Activated CD8-positive, alpha-beta memory T cell treated with anti-CD3 and anti-CD28 coated beads, Interleukin-2, amount 10 ng/mL, durations not matched to agents 7 days and 5 days (primary cell): ENCODE data around the gene SLC25A26. TPM values are rescaled to one million over a fixed set of nuclear protein-coding genes. Genes with fewer than 3 reads are reported as not detected.
"Not testable (repeated sequence)": the region's sequence is repeated elsewhere in the genome, so short reads cannot be mapped to it uniquely, and the experiment has no call there.

Experiments used
- ATAC-seq: fragments of 150-1000 bp; cut with Tn5 transposase; one replicate; pipeline ENCODE4 v1.10.0; 2021; ENCODE audit warnings: moderate library complexity
- CTCF ChIA-PET: fragments of 350-600 bp; sonication (Branson Sonifier 250); formaldehyde crosslinking; loops from one replicate; lab custom pipeline; 2021; ENCODE audit warnings: antibody characterized with exemption; lab: Charles Lee
- DNase-seq: peaks from one replicate; pipeline ENCODE4 v3.0.0-alpha.2; 2020
- H3K27ac Mint-ChIP-seq: one replicate; pipeline ENCODE4 v1.8.0; 2021; ENCODE audit warnings: mild to moderate bottlenecking, mixed read lengths
- H3K27me3 Mint-ChIP-seq: one replicate; pipeline ENCODE4 v1.8.0; 2021; ENCODE audit warnings: mixed read lengths
- H3K36me3 Mint-ChIP-seq: one replicate; pipeline ENCODE4 v1.8.0; 2021; ENCODE audit warnings: mild to moderate bottlenecking, mixed read lengths
- H3K4me1 Mint-ChIP-seq: one replicate; pipeline ENCODE4 v1.8.0; 2021; ENCODE audit warnings: mixed read lengths
- H3K4me3 Mint-ChIP-seq: one replicate; pipeline ENCODE4 v1.8.0; 2021; ENCODE audit warnings: mild to moderate bottlenecking, moderate library complexity, mixed read lengths
- H3K9me3 Mint-ChIP-seq: one replicate; pipeline ENCODE4 v1.8.0; 2022; ENCODE audit warnings: low read depth, mixed read lengths
- total RNA-seq, 2 experiments: library from RNA; stranded (reverse); gene quantifications; one replicate each; pipeline ENCODE4 v1.2.3, GENCODE V29; 2021

SLC25A26 gene
- total RNA-seq, 2 experiments from 2014 or later = 14.5 to 15.6 TPM

- Mint-ChIP-seq H3K4me1 (peaks cover 21% of the 10 kb centered on the region), H3K4me3 (no peak overlapping the region), H3K36me3 (peaks cover 11% of the 10 kb centered on the region), H3K9me3 (no peaks in the 10 kb centered on the region), H3K27me3 (no peaks in the 10 kb centered on the region), H3K27ac (no peak overlapping the region)
- DNase-seq = no peak
- ATAC-seq = no peak
- CTCF ChIA-PET = interaction anchor here (0.5 to 1.5 kb wide), 6 partner anchors 15 to 412 kb away, joined by 3 to 6 read pairs (median 3); no protein-coding TSS in a partner anchor
Measured at GRCh38 chr3:66409771-66410754, 189.3 kb downstream of the SLC25A26 start.

GRCh38 chr3:66410976-66411375 lies 190.2 kb downstream of the SLC25A26 start:
- ATAC-seq = no peak
- Mint-ChIP-seq H3K4me3 (no peak overlapping the region), H3K36me3 (peaks cover 11% of the 10 kb centered on the region), H3K4me1 (peaks cover 21% of the 10 kb centered on the region), H3K9me3 (no peaks in the 10 kb centered on the region), H3K27ac (no peak overlapping the region), H3K27me3 (no peaks in the 10 kb centered on the region)
- CTCF ChIA-PET = interaction anchor here (1.2 kb wide), 2 partner anchors 80 to 412 kb away, joined by 3 to 5 read pairs; no protein-coding TSS in a partner anchor
- no peak for DNase-seq

GRCh38 chr3:66411474-66411873 lies 190.7 kb downstream of the SLC25A26 start:
- peaks cover 11% of the 10 kb centered on the region for H3K36me3 Mint-ChIP-seq

DNA sequence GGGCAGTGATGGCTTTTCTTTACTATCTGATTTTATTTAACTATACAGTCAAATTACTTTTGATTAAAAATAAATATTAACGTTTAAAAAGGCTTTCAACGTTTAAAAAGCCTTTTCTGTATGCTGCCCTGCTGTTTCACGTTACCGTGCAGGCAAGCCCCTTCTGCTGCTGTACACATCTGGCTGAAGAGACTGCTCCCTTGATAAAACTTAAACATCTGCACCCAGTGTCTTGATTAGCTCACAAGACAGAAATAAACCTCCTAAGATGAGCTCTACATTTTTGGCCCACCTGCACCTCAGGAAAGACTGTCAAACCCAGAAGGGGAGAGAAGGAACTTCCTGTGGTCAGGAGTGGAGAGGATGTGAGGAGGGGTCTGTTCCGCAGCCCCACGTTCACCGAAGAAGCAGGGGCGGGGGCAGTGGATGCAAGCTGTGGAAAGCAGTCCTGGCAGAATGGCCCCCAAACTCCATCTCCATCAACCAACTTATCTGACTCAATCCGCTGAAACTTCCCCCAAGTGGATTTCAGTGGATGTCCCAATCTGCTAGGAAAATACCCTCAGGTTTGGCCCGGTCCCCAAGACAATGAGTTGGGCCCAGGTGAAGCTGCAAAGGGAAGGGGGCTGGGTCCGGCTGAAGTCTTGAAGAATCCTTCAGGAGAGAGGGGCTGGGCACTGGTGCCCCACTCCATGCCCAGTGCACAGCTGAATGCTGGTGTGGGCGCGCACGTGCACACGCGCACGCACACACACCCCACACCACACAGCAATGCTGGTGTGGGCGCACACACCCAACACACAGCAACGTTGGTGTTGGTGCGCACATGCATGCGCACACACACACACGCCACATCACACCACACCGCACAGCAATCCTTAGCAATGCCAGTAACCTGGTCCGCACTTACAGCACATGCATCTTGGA lies 191.4 kb downstream of the SLC25A26 start:
- CTCF ChIA-PET = no interaction called here
- no peak for DNase-seq
- Mint-ChIP-seq H3K27me3 (no peaks in the 10 kb centered on the region), H3K9me3 (no peaks in the 10 kb centered on the region), H3K27ac (no peak overlapping the region), H3K36me3 (peaks cover 11% of the 10 kb centered on the region), H3K4me1 (peaks cover 21% of the 10 kb centered on the region), H3K4me3 (no peak overlapping the region)
- no peak for ATAC-seq

More at GRCh38 chr3:66411474-66411873, 190.7 kb downstream of the SLC25A26 start:
- no peak for ATAC-seq
- peaks cover 21% of the 10 kb centered on the region for H3K4me1 Mint-ChIP-seq
- no peak for DNase-seq
- H3K27me3 Mint-ChIP-seq = no peaks in the 10 kb centered on the region
- no peak overlapping the region for H3K27ac Mint-ChIP-seq
- CTCF ChIA-PET = interaction anchor here (1.2 kb wide), 1 partner anchor 411 kb away, joined by 5 read pairs; no protein-coding TSS in a partner anchor
- H3K4me3 Mint-ChIP-seq = no peak overlapping the region
- no peaks in the 10 kb centered on the region for H3K9me3 Mint-ChIP-seq

DNA sequence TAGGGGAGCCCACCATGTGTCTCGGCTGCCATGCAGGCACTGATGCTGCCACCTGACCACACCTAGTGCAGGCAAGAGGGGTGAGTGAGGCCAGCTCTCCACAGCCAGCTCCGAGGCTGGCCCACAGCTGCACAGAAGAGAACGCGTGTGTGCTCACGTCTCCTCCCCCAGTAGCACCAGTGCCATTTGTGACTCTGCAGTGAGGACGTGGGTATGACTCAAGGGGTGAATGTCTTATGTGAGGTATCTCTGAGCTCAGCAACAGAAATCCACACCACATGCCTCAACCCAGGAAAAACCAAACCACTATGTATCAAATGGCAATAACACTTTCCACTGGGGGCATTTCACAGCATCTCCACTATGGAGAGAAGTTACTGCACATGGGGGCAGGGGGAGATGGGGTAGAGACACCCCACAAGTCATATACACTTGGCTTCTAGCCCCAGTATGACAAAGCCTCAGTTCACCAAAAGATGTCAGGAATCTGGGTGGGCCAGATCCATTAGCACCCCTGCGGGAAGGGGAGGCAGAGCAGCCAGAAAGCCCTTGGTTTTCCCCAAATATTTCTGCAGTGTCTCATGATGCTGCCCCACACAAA lies 192.4 kb downstream of the SLC25A26 start:
- Mint-ChIP-seq H3K36me3 (peaks cover 11% of the 10 kb centered on the region), H3K4me1 (peaks cover 16% of the 10 kb centered on the region), H3K9me3 (no peaks in the 10 kb centered on the region), H3K4me3 (no peak overlapping the region), H3K27me3 (no peaks in the 10 kb centered on the region), H3K27ac (no peak overlapping the region)
- DNase-seq (no peak), ATAC-seq (no peak)
- CTCF ChIA-PET = interaction anchor here (1.0 kb wide), 1 partner anchor 40 kb away, joined by 3 read pairs; no protein-coding TSS in a partner anchor

DNA sequence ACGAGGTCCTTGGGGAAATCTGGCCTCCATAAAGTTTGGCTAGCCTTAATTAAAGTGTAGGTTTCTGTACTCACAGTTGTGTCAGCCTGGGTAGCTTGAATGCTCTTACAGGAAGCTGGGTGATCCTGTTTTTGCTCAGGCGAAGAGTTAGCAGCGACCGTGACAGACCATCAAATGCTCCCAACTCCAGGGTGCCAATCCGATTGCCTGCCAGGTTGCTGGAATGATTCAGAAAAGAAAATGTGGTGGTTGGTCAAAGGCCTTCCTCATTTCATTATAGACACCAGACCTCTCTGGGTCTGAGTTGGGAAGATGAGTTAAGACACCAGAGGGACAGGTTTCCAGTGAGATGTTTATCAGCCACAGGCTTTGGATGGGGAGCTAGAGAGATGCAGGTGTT lies 194.0 kb downstream of the SLC25A26 start:
- no peak overlapping the region for H3K27ac Mint-ChIP-seq
- peaks cover 17% of the 10 kb centered on the region for H3K4me1 Mint-ChIP-seq
- no peaks in the 10 kb centered on the region for H3K9me3 Mint-ChIP-seq
- no peak for ATAC-seq
- peaks cover 17% of the 10 kb centered on the region for H3K36me3 Mint-ChIP-seq
- DNase-seq = no peak
- H3K27me3 Mint-ChIP-seq = no peaks in the 10 kb centered on the region
- H3K4me3 Mint-ChIP-seq = no peak overlapping the region
- CTCF ChIA-PET = interaction anchor here (1.3 kb wide), 1 partner anchor 10 kb away, joined by 4 read pairs; no protein-coding TSS in a partner anchor

- Mint-ChIP-seq H3K4me1 (peaks cover 26% of the 10 kb centered on the region), H3K27ac (no peak overlapping the region), H3K4me3 (no peak overlapping the region), H3K36me3 (peaks cover 27% of the 10 kb centered on the region), H3K27me3 (no peaks in the 10 kb centered on the region), H3K9me3 (peaks cover 4% of the 10 kb centered on the region)
- ATAC-seq = no peak
- DNase-seq = no peak
- CTCF ChIA-PET = no interaction called here
Measured at GRCh38 chr3:66415867-66416428, 195.1 kb downstream of the SLC25A26 start.

DNA sequence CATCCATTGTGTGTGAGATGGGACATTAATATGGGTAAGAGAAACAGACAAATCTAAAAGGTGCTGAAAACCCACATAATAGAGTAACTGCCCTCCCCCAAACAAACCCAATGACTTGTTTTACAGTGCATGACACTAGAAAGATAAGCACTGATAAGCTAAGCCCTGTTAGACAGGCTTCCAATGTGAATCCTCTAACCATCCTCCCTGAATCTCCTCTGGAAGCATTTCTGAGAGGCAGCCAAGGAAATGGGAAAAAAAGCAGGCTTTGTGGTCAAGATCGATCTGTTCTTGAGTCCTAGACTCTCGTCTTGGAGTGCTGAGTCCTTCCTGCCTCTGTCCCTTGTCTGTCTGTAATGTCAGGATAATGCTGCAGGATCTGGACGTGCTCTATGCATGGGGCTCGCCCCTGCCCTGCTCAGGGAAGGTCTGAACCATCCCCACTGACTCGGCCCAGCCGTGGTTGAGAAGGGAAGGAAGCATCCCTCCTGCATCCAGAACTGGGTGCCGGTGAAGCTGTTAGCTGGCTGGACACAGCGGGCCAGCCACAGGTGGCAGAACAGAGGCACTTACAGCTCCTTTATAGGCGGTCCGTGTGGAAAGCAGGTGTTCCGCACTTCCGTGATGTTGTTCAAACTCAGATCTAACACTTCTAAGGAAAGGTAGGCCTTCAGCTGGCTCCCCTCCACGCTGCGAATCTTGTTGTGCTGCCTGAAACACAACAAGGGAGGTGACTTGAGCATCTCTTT lies 195.9 kb downstream of the SLC25A26 start:
- DNase-seq (no peak), ATAC-seq (no peak)
- peaks cover 4% of the 10 kb centered on the region for H3K9me3 Mint-ChIP-seq
- H3K27me3 Mint-ChIP-seq = no peaks in the 10 kb centered on the region
- peaks cover 26% of the 10 kb centered on the region for H3K4me1 Mint-ChIP-seq
- peaks cover 28% of the 10 kb centered on the region for H3K36me3 Mint-ChIP-seq
- no peak overlapping the region for H3K27ac Mint-ChIP-seq
- no peak overlapping the region for H3K4me3 Mint-ChIP-seq
- CTCF ChIA-PET = no interaction called here

GRCh38 chr3:66418475-66418931 lies 197.7 kb downstream of the SLC25A26 start:
- no peak for ATAC-seq
- Mint-ChIP-seq H3K9me3 (peaks cover 13% of the 10 kb centered on the region), H3K27me3 (no peaks in the 10 kb centered on the region), H3K36me3 (peaks cover 34% of the 10 kb centered on the region), H3K4me1 (peaks cover 12% of the 10 kb centered on the region), H3K27ac (no peak overlapping the region), H3K4me3 (no peak overlapping the region)
- DNase-seq = no peak
- CTCF ChIA-PET = no interaction called here

- H3K9me3 Mint-ChIP-seq = peaks cover 13% of the 10 kb centered on the region
- peaks cover 10% of the 10 kb centered on the region for H3K4me1 Mint-ChIP-seq
- no peaks in the 10 kb centered on the region for H3K27me3 Mint-ChIP-seq
- no peak overlapping the region for H3K27ac Mint-ChIP-seq
- ATAC-seq = no peak
- H3K4me3 Mint-ChIP-seq = no peak overlapping the region
- CTCF ChIA-PET = interaction anchor here (0.9 kb wide), 1 partner anchor 11 kb away, joined by 3 read pairs; no protein-coding TSS in a partner anchor
- peaks cover 36% of the 10 kb centered on the region for H3K36me3 Mint-ChIP-seq
- DNase-seq = no peak
Measured at GRCh38 chr3:66419036-66419435, 198.2 kb downstream of the SLC25A26 start.

- H3K27me3 Mint-ChIP-seq, CTCF ChIA-PET, H3K4me3 Mint-ChIP-seq, H3K27ac Mint-ChIP-seq, ATAC-seq, DNase-seq: not testable (repeated sequence)
- Mint-ChIP-seq H3K36me3 (peaks cover 42% of the 10 kb centered on the region), H3K9me3 (peaks cover 15% of the 10 kb centered on the region), H3K4me1 (peaks cover 10% of the 10 kb centered on the region)
Measured at GRCh38 chr3:66421144-66421543, 200.3 kb downstream of the SLC25A26 start.

- not testable (repeated sequence) for H3K27ac Mint-ChIP-seq, H3K27me3 Mint-ChIP-seq, H3K4me3 Mint-ChIP-seq, DNase-seq, ATAC-seq
- Mint-ChIP-seq H3K4me1 (peaks cover 10% of the 10 kb centered on the region), H3K9me3 (peaks cover 15% of the 10 kb centered on the region), H3K36me3 (peaks cover 42% of the 10 kb centered on the region)
- CTCF ChIA-PET = interaction anchor here (1.1 kb wide), 1 partner anchor 14 kb away, joined by 3 read pairs; no protein-coding TSS in a partner anchor
Measured at GRCh38 chr3:66421893-66422292, 201.1 kb downstream of the SLC25A26 start.
